H1 (cell line): ENCODE measurements around the gene PLEK.

Experiments
- CTCF ChIP-seq, 3 experiments: IDR thresholded peaks; 1 replicate in 2 of 3; 2 replicates in 1 of 3; pipeline versions ENCODE4 v1.5.1 to v1.6.1; 2011; ENCODE audit warnings: low read length in 3 of 3, mild to moderate bottlenecking in 3 of 3, inconsistent platforms in 2 of 3, low read depth in 1 of 3, moderate library complexity in 1 of 3; ENCODE audit not compliant: insufficient read depth in 1 of 3; ENCODE audit errors: control extremely low read depth in 1 of 3
- JUN ChIP-seq: IDR thresholded peaks from 2 replicates; pipeline ENCODE4 v1.6.1; 2011; ENCODE audit warnings: low read depth, mild to moderate bottlenecking, improper control_type of control experiment, low read length
- POLR2AphosphoS5 ChIP-seq: IDR thresholded peaks from 2 replicates; pipeline ENCODE4 v1.6.1; 2011; ENCODE audit warnings: low read depth, low read length
- POU5F1 ChIP-seq: IDR thresholded peaks from 2 replicates; pipeline ENCODE4 v1.6.1; 2011; ENCODE audit warnings: low read depth, mild to moderate bottlenecking, low read length, moderate library complexity
- SIN3A ChIP-seq, 2 experiments: IDR thresholded peaks in 1 of 2; conservative IDR thresholded peaks in 1 of 2; 2 replicates each; pipeline ENCODE4 v1.6.1; 2011 to 2012; ENCODE audit warnings: low read length in 2 of 2, improper control_type of control experiment in 1 of 2, low read depth in 1 of 2, mild to moderate bottlenecking in 1 of 2
- TAF1 ChIP-seq: IDR thresholded peaks from 2 replicates; pipeline ENCODE4 v1.6.1; 2011; ENCODE audit warnings: mild to moderate bottlenecking, low read depth, low read length
- TCF12 ChIP-seq: IDR thresholded peaks from 2 replicates; pipeline ENCODE4 v1.6.1; 2011; ENCODE audit warnings: low read depth, mild to moderate bottlenecking, low read length
- ZNF274 ChIP-seq: IDR thresholded peaks from 2 replicates; pipeline ENCODE4 v1.7.0; 2012; ENCODE audit warnings: low read length, borderline replicate concordance; ENCODE audit errors: extremely low read depth

- TF ChIP-seq POLR2AphosphoS5 = no peak
- TF ChIP-seq CTCF (IDR thresholded peaks at IDR 0.05; ENCODE audit: control extremely low read depth in 1 of 3, insufficient read depth in 1 of 3, low read depth in 1 of 3, low read length in 3 of 3) = no peak
- TF ChIP-seq ZNF274 = no peak
- TF ChIP-seq POU5F1 = no peak
- no peak for TF ChIP-seq TCF12
- no peak for TF ChIP-seq SIN3A (conservative IDR thresholded peaks at IDR 0.05 in 1 of 2, IDR thresholded peaks at IDR 0.05 in 1 of 2; ENCODE audit: low read depth in 1 of 2, low read length in 2 of 2)
- no peak for TF ChIP-seq TAF1
- TF ChIP-seq JUN = no peak
Observed at GRCh38 chr2:68316111-68316510, 49.0 kb upstream of the PLEK start.
